Neuronal stem cell (in vitro differentiated cells): ENCODE data around the gene RAD52.

Experiments
- DNase-seq: peaks from one replicate; pipeline ENCODE4 v3.0.0-alpha.2; 2013; ENCODE audit warnings: low spot score
- H2AFZ ChIP-seq: one replicate; pipeline ENCODE4 v1.6.1; 2013; ENCODE audit warnings: mild to moderate bottlenecking, low read length, inconsistent platforms
- H2AK5ac ChIP-seq: 2 replicates; pipeline ENCODE4 v1.6.1; 2013; ENCODE audit warnings: low read depth, mild to moderate bottlenecking, inconsistent platforms, low read length, moderate library complexity, mixed read lengths
- H2BK120ac ChIP-seq: 2 replicates; pipeline ENCODE4 v1.6.1; 2013; ENCODE audit warnings: low read depth, mild to moderate bottlenecking, inconsistent platforms, low read length, moderate library complexity, mixed read lengths
- H2BK12ac ChIP-seq: one replicate; pipeline ENCODE4 v1.6.1; 2013; ENCODE audit warnings: low read length, inconsistent platforms
- H2BK15ac ChIP-seq: 2 replicates; pipeline ENCODE4 v1.6.1; 2013; ENCODE audit warnings: mild to moderate bottlenecking, low read length, inconsistent platforms, mixed read lengths
- H2BK5ac ChIP-seq: one replicate; pipeline ENCODE4 v1.6.1; 2013; ENCODE audit warnings: inconsistent platforms, mild to moderate bottlenecking, low read length, moderate library complexity
- H3K14ac ChIP-seq: one replicate; pipeline ENCODE4 v1.6.1; 2013; ENCODE audit warnings: low read length, inconsistent platforms
- H3K18ac ChIP-seq: 2 replicates; pipeline ENCODE4 v1.6.1; 2013; ENCODE audit warnings: low read length, inconsistent platforms
- H3K23ac ChIP-seq: 2 replicates; pipeline ENCODE4 v1.6.1; 2013; ENCODE audit warnings: low read depth, mild to moderate bottlenecking, mixed read lengths, low read length, inconsistent platforms; ENCODE audit not compliant: poor library complexity
- H3K27ac ChIP-seq: replicated peaks from 3 replicates; pipeline ENCODE4 v1.5.1; 2013; ENCODE audit warnings: low read length, inconsistent platforms
- H3K27me3 ChIP-seq, 3 experiments: 2 replicates each; pipeline ENCODE4 v1.6.1; 2013; ENCODE audit warnings: low read length in 3 of 3, mild to moderate bottlenecking in 2 of 3, inconsistent platforms in 1 of 3, low read depth in 1 of 3, mixed read lengths in 1 of 3, moderate library complexity in 1 of 3; ENCODE audit not compliant: control insufficient read depth in 3 of 3, insufficient read depth in 3 of 3
- H3K36me3 ChIP-seq, 2 donors: replicated peaks in 1 of 2; 2 replicates each; pipeline ENCODE4 v1.6.1; 2013; ENCODE audit warnings: low read length in 2 of 2; ENCODE audit not compliant: control insufficient read depth in 2 of 2, insufficient read depth in 2 of 2
- H3K4ac ChIP-seq: 2 replicates; pipeline ENCODE4 v1.6.1; 2013; ENCODE audit warnings: inconsistent platforms, mild to moderate bottlenecking, low read length, moderate library complexity
- H3K4me1 ChIP-seq, 2 donors: 1 replicate in 1 of 2; 2 replicates in 1 of 2; pipeline ENCODE4 v1.6.1; 2013; ENCODE audit warnings: low read length in 2 of 2, low read depth in 1 of 2; ENCODE audit not compliant: control insufficient read depth in 2 of 2, insufficient read depth in 1 of 2
- H3K4me2 ChIP-seq: one replicate; pipeline ENCODE4 v1.6.1; 2013; ENCODE audit warnings: mild to moderate bottlenecking, low read length, inconsistent platforms; ENCODE audit not compliant: insufficient read depth, poor library complexity, severe bottlenecking
- H3K4me3 ChIP-seq, 2 donors: 2 replicates each; pipeline ENCODE4 v1.5.1; 2013; ENCODE audit warnings: low read length in 2 of 2, mild to moderate bottlenecking in 2 of 2, inconsistent platforms in 1 of 2, moderate library complexity in 1 of 2
- H3K79me1 ChIP-seq: one replicate; pipeline ENCODE4 v1.6.1; 2013; ENCODE audit warnings: low read depth, mild to moderate bottlenecking, inconsistent platforms, low read length, moderate library complexity
- H3K9ac ChIP-seq: one replicate; pipeline ENCODE4 v1.6.1; 2013; ENCODE audit warnings: mild to moderate bottlenecking, low read depth, low read length, inconsistent platforms; ENCODE audit not compliant: poor library complexity
- H3K9me3 ChIP-seq, 2 donors: replicated peaks in 1 of 2; 2 replicates each; pipeline versions ENCODE3 to v1.6.1; 2013; ENCODE audit warnings: low read length in 2 of 2, mild to moderate bottlenecking in 2 of 2, inconsistent platforms in 1 of 2, low read depth in 1 of 2, mixed read lengths in 1 of 2, moderate library complexity in 1 of 2; ENCODE audit not compliant: control insufficient read depth in 2 of 2, insufficient read depth in 1 of 2
- H4K8ac ChIP-seq: one replicate; pipeline ENCODE4 v1.6.1; 2013; ENCODE audit warnings: low read depth, mild to moderate bottlenecking, inconsistent platforms, low read length, moderate library complexity
- H4K91ac ChIP-seq: one replicate; pipeline ENCODE4 v1.6.1; 2013; ENCODE audit warnings: low read length, low read depth, mild to moderate bottlenecking, inconsistent platforms; ENCODE audit not compliant: poor library complexity
- WGBS, 2 donors: extraction: QIAGEN DNeasy Blood & Tissue Kit; methylation state at CpG; one replicate each; pipeline ENCODE4 v1.1.7; 2013; ENCODE audit warnings: missing lambda C conversion rate in 2 of 2, mixed read lengths in 1 of 2; ENCODE audit not compliant: insufficient read length in 2 of 2, insufficient replicate concordance in 1 of 2; ENCODE audit errors: extremely low coverage in 2 of 2; 5-methylcytosine and 5-hydroxymethylcytosine counted together

The RAD52 gene

GRCh38 chr12:974271-974862 lies 24.9 kb upstream of the RAD52 start:
- H3K4ac ChIP-seq, result no peak overlapping the region
- no peaks in the 10 kb centered on the region for H3K9me3 ChIP-seq
- H3K36me3 ChIP-seq, result no peaks in the 10 kb centered on the region
- H2AFZ ChIP-seq, result no peak overlapping the region
- no peaks in the 10 kb centered on the region for H3K79me1 ChIP-seq
- no peak overlapping the region for H4K91ac ChIP-seq
- H2BK15ac ChIP-seq, result no peak overlapping the region
- DNase-seq, result no peak
- no peak overlapping the region for H2BK120ac ChIP-seq
- H2BK12ac ChIP-seq, result no peak overlapping the region
- H3K27me3 ChIP-seq, result no peaks in the 10 kb centered on the region
- H3K4me1 ChIP-seq, result no peaks in the 10 kb centered on the region
- H3K14ac ChIP-seq, result no peak overlapping the region
- no peak overlapping the region for H3K23ac ChIP-seq
- no peak overlapping the region for H3K18ac ChIP-seq
- no peak overlapping the region for H3K4me2 ChIP-seq
- H3K9ac ChIP-seq, result no peak overlapping the region
- no peak overlapping the region for H2BK5ac ChIP-seq
- no peak overlapping the region for H3K27ac ChIP-seq
- H3K4me3 ChIP-seq, result no peak overlapping the region
- no CpG with 5 or more reads among the region's 4 CpGs for WGBS, 2 donors
- no peak overlapping the region for H4K8ac ChIP-seq
- H2AK5ac ChIP-seq, result no peak overlapping the region

DNA sequence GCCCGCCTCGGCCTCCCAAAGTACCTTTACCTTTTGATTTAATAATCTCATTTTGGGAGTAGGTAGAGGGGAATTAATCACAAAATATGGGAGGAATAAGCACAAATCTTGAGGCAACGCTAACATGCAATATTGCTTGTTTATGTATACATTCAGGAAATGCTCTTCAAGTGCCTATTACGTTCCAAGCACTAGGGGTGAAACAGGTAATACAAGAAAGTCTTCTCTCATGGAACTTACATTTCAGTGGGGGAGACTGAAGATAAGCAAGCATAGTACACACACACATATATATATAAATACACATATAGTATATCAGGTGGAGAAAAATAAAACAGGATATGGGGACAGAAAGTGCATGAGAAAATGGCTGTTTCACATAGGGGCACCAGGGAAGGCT lies 22.5 kb upstream of the RAD52 start:
- H2AK5ac ChIP-seq, result no peak overlapping the region

DNA sequence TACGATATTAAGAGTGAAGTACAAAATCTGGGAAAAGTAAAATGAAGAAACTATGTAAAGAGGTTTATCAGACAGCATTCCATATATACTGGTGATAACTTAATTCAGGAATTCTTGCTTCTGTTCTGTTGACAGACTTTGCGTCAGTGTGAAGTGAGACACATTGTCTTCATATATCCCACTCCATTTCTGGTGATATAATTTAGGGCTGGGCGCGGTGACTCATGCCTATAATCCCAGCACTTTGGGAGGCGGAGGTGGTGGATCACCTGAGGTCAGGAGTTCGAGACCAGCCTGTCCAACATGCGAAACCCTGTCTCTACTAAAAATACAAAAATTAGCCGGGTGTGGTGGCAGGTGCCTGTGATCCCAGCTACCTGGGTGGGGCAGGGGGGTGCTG lies 20.3 kb upstream of the RAD52 start:
- no peak overlapping the region for H4K8ac ChIP-seq
- no peak overlapping the region for H4K91ac ChIP-seq
- peaks cover 2 to 10% of the 10 kb centered on the region in 2 donors for H3K4me1 ChIP-seq
- no peak overlapping the region for H3K14ac ChIP-seq
- no peak overlapping the region for H2BK5ac ChIP-seq
- H2BK12ac ChIP-seq, result no peak overlapping the region
- no peak overlapping the region for H2BK15ac ChIP-seq
- no peak overlapping the region for H3K27ac ChIP-seq
- H3K79me1 ChIP-seq, result no peaks in the 10 kb centered on the region
- H3K9ac ChIP-seq, result no peak overlapping the region
- H2AK5ac ChIP-seq, result no peak overlapping the region
- H3K27me3 ChIP-seq, result no peaks in the 10 kb centered on the region
- no peaks in the 10 kb centered on the region for H3K9me3 ChIP-seq
- H3K4me2 ChIP-seq, result no peak overlapping the region
- no peak overlapping the region for H3K4ac ChIP-seq
- no peak overlapping the region for H3K23ac ChIP-seq
- H2BK120ac ChIP-seq, result no peak overlapping the region
- WGBS, 2 donors, result 100% methylated on average over 1 of the region's 8 CpGs; no CpG with 5 or more reads in 1 of the 2 donors
- no peaks in the 10 kb centered on the region for H3K36me3 ChIP-seq
- H2AFZ ChIP-seq, result no peak overlapping the region
- no peak for DNase-seq
- H3K4me3 ChIP-seq, result no peak overlapping the region
- H3K18ac ChIP-seq, result no peak overlapping the region

More for the DNA sequence above, 22.5 kb upstream of the RAD52 start:
- H2BK5ac ChIP-seq, result no peak overlapping the region
- H4K91ac ChIP-seq, result no peak overlapping the region
- no CpG with 5 or more reads among the region's 4 CpGs for WGBS, 2 donors
- H2BK120ac ChIP-seq, result no peak overlapping the region
- no peak overlapping the region for H3K27ac ChIP-seq
- H3K79me1 ChIP-seq, result no peaks in the 10 kb centered on the region
- no peak overlapping the region for H3K4ac ChIP-seq
- no peak overlapping the region for H3K9ac ChIP-seq
- H3K27me3 ChIP-seq, result no peaks in the 10 kb centered on the region
- H3K36me3 ChIP-seq, result no peaks in the 10 kb centered on the region
- no peak overlapping the region for H2AFZ ChIP-seq
- H3K23ac ChIP-seq, result no peak overlapping the region
- H4K8ac ChIP-seq, result no peak overlapping the region
- H2BK15ac ChIP-seq, result no peak overlapping the region
- H3K18ac ChIP-seq, result no peak overlapping the region
- no peak overlapping the region for H3K14ac ChIP-seq
- H2BK12ac ChIP-seq, result no peak overlapping the region
- H3K4me3 ChIP-seq, result no peak overlapping the region
- H3K4me1 ChIP-seq, result peaks cover 2 to 10% of the 10 kb centered on the region in 2 donors
- no peak overlapping the region for H3K4me2 ChIP-seq
- no peaks in the 10 kb centered on the region for H3K9me3 ChIP-seq
- no peak for DNase-seq

- no peak overlapping the region for H3K4me2 ChIP-seq
- no peak overlapping the region for H3K9ac ChIP-seq
- H2BK5ac ChIP-seq, result no peak overlapping the region
- H3K27me3 ChIP-seq, result no peaks in the 10 kb centered on the region
- H3K9me3 ChIP-seq, result no peaks in the 10 kb centered on the region
- H4K91ac ChIP-seq, result no peak overlapping the region
- no peak overlapping the region for H2BK15ac ChIP-seq
- H3K36me3 ChIP-seq, result no peaks in the 10 kb centered on the region
- no peaks in the 10 kb centered on the region for H3K79me1 ChIP-seq
- no peak for DNase-seq
- H3K18ac ChIP-seq, result no peak overlapping the region
- no CpG with 5 or more reads among the region's 4 CpGs for WGBS, 2 donors
- H4K8ac ChIP-seq, result no peak overlapping the region
- no peak overlapping the region for H2AK5ac ChIP-seq
- H3K4me3 ChIP-seq, result no peak overlapping the region
- no peak overlapping the region for H3K23ac ChIP-seq
- H3K14ac ChIP-seq, result no peak overlapping the region
- H2BK120ac ChIP-seq, result no peak overlapping the region
- peak overlapping the region; percentile 80 for H2AFZ ChIP-seq
- H3K27ac ChIP-seq, result no peak overlapping the region
- peaks cover 2 to 10% of the 10 kb centered on the region in 2 donors for H3K4me1 ChIP-seq
- H3K4ac ChIP-seq, result no peak overlapping the region
- H2BK12ac ChIP-seq, result no peak overlapping the region
Observed at GRCh38 chr12:968545-968944, 19.1 kb upstream of the RAD52 start.
